H9 (cell line): ENCODE data around the gene INSIG1. TPM values are rescaled to one million over a fixed set of nuclear protein-coding genes. Genes with fewer than 3 reads are reported as not detected.

Experiments used
- DNase-seq: peaks from one replicate; pipeline ENCODE4 v3.0.0-alpha.2; 2017
- H2AFZ ChIP-seq: one replicate; pipeline ENCODE4 v1.6.1; 2013; ENCODE audit warnings: mild to moderate bottlenecking, low read length, control low read depth, moderate library complexity
- H2AK5ac ChIP-seq: 2 replicates; pipeline ENCODE4 v1.6.1; 2013; ENCODE audit warnings: low read length, control low read depth, mixed read lengths; ENCODE audit not compliant: insufficient read length
- H2BK120ac ChIP-seq: one replicate; pipeline ENCODE4 v1.6.1; 2013; ENCODE audit warnings: low read depth, mild to moderate bottlenecking, low read length, control low read depth, inconsistent platforms; ENCODE audit not compliant: poor library complexity, severe bottlenecking
- H2BK12ac ChIP-seq: 2 replicates; pipeline ENCODE4 v1.6.1; 2013; ENCODE audit warnings: low read length, control low read depth, mixed read lengths, low read depth; ENCODE audit not compliant: insufficient read length
- H2BK15ac ChIP-seq: 2 replicates; pipeline ENCODE4 v1.6.1; 2013; ENCODE audit warnings: low read depth, low read length, control low read depth
- H2BK20ac ChIP-seq: one replicate; pipeline ENCODE4 v1.6.1; 2013; ENCODE audit warnings: low read depth, mild to moderate bottlenecking, low read length, control low read depth, inconsistent platforms; ENCODE audit not compliant: poor library complexity, severe bottlenecking
- H2BK5ac ChIP-seq: 2 replicates; pipeline ENCODE4 v1.6.1; 2013; ENCODE audit warnings: low read length, control low read depth, mixed read lengths; ENCODE audit not compliant: insufficient read length
- H3K14ac ChIP-seq: 2 replicates; pipeline ENCODE4 v1.6.1; 2013; ENCODE audit warnings: low read length, control low read depth; ENCODE audit not compliant: insufficient read depth
- H3K18ac ChIP-seq: 2 replicates; pipeline ENCODE4 v1.6.1; 2013; ENCODE audit warnings: low read depth, mild to moderate bottlenecking, mixed read lengths, low read length, control low read depth; ENCODE audit not compliant: insufficient read length
- H3K23ac ChIP-seq: 2 replicates; pipeline ENCODE4 v1.6.1; 2013; ENCODE audit warnings: low read length, control low read depth, mixed read lengths, low read depth; ENCODE audit not compliant: insufficient read length
- H3K23me2 ChIP-seq: 2 replicates; pipeline ENCODE4 v1.6.1; 2013; ENCODE audit warnings: low read depth, mild to moderate bottlenecking, mixed read lengths, low read length, control low read depth; ENCODE audit not compliant: insufficient read length, poor library complexity, severe bottlenecking
- H3K27ac ChIP-seq: 2 replicates; pipeline ENCODE4 v1.5.1; 2013; ENCODE audit warnings: low read length, control low read depth, mixed read lengths, low read depth; ENCODE audit not compliant: insufficient read length
- H3K27me3 ChIP-seq: 2 replicates; pipeline ENCODE4 v1.6.1; 2013; ENCODE audit warnings: low read length, control low read depth, inconsistent platforms; ENCODE audit not compliant: insufficient read depth
- H3K4ac ChIP-seq: 2 replicates; pipeline ENCODE4 v1.6.1; 2013; ENCODE audit warnings: low read depth, mild to moderate bottlenecking, control low read depth, inconsistent platforms, low read length, moderate library complexity
- H3K4me1 ChIP-seq: 2 replicates; pipeline ENCODE4 v1.6.1; 2013; ENCODE audit warnings: low read length, control low read depth, inconsistent platforms; ENCODE audit not compliant: insufficient read depth
- H3K4me2 ChIP-seq: 2 replicates; pipeline ENCODE4 v1.6.1; 2013; ENCODE audit warnings: low read length, control low read depth, mixed read lengths; ENCODE audit not compliant: insufficient read length, insufficient read depth
- H3K56ac ChIP-seq: 2 replicates; pipeline ENCODE4 v1.6.1; 2013; ENCODE audit warnings: low read depth, mild to moderate bottlenecking, mixed read lengths, low read length, control low read depth; ENCODE audit not compliant: insufficient read length
- H3K79me1 ChIP-seq: 2 replicates; pipeline ENCODE4 v1.6.1; 2013; ENCODE audit warnings: low read depth, mild to moderate bottlenecking, moderate library complexity, low read length, control low read depth, inconsistent platforms; ENCODE audit not compliant: insufficient read depth, poor library complexity, severe bottlenecking
- H3K79me2 ChIP-seq: 2 replicates; pipeline ENCODE4 v1.6.1; 2013; ENCODE audit warnings: low read length, control low read depth, inconsistent platforms; ENCODE audit not compliant: insufficient read depth
- H3K9ac ChIP-seq: 2 replicates; pipeline ENCODE4 v1.6.1; 2013; ENCODE audit warnings: low read length, control low read depth, mixed read lengths; ENCODE audit not compliant: insufficient read length; ENCODE audit errors: extremely low read depth
- H3K9me3 ChIP-seq: one replicate; pipeline ENCODE4 v1.6.1; 2013; ENCODE audit warnings: low read depth, low read length, inconsistent platforms; ENCODE audit not compliant: control insufficient read depth
- H3T11ph ChIP-seq: one replicate; pipeline ENCODE4 v1.6.1; 2013; ENCODE audit warnings: mild to moderate bottlenecking, low read length, control low read depth, inconsistent platforms
- H4K20me1 ChIP-seq: one replicate; pipeline ENCODE4 v1.6.1; 2013; ENCODE audit not compliant: control insufficient read depth, insufficient read length, insufficient read depth
- H4K5ac ChIP-seq: 2 replicates; pipeline ENCODE4 v1.6.1; 2013; ENCODE audit warnings: low read depth, mild to moderate bottlenecking, mixed read lengths, low read length, control low read depth; ENCODE audit not compliant: insufficient read length
- H4K8ac ChIP-seq: replicated peaks from 2 replicates; pipeline ENCODE4 v1.6.1; 2013; ENCODE audit warnings: low read length, control low read depth, mixed read lengths, low read depth; ENCODE audit not compliant: insufficient read length
- H4K91ac ChIP-seq: 2 replicates; pipeline ENCODE4 v1.6.1; 2013; ENCODE audit warnings: low read depth, mild to moderate bottlenecking, moderate library complexity, mixed read lengths, low read length, control low read depth; ENCODE audit not compliant: insufficient read length
- H3K27ac Mint-ChIP-seq, 3 experiments: 2 replicates in 2 of 3; 3 replicates in 1 of 3; pipeline ENCODE4 v1.8.0; 2020 to 2021; ENCODE audit warnings: mixed read lengths in 3 of 3, mild to moderate bottlenecking in 1 of 3, moderate library complexity in 1 of 3
- H3K27me3 Mint-ChIP-seq: 2 replicates; pipeline ENCODE4 v1.8.0; 2021; ENCODE audit warnings: low read depth, mild to moderate bottlenecking, moderate library complexity, mixed read lengths
- H3K36me3 Mint-ChIP-seq, 3 experiments: 2 replicates in 2 of 3; 3 replicates in 1 of 3; pipeline ENCODE4 v1.8.0; 2020 to 2021; ENCODE audit warnings: low read depth in 3 of 3, mixed read lengths in 3 of 3; ENCODE audit not compliant: insufficient read depth in 1 of 3
- H3K4me1 Mint-ChIP-seq, 2 experiments: 2 replicates each; pipeline ENCODE4 v1.8.0; 2020; ENCODE audit warnings: mixed read lengths in 2 of 2
- H3K4me3 Mint-ChIP-seq, 2 experiments: 2 replicates in 1 of 2; 3 replicates in 1 of 2; pipeline ENCODE4 v1.8.0; 2020 to 2021; ENCODE audit warnings: mild to moderate bottlenecking in 2 of 2, mixed read lengths in 2 of 2, moderate library complexity in 1 of 2
- H3K9me3 Mint-ChIP-seq, 2 experiments: 2 replicates in 1 of 2; 3 replicates in 1 of 2; pipeline ENCODE4 v1.8.0; 2020; ENCODE audit warnings: mild to moderate bottlenecking in 2 of 2, mixed read lengths in 2 of 2, moderate library complexity in 1 of 2
- WGBS: extraction: QIAGEN DNeasy Blood & Tissue Kit; methylation state at CpG from one replicate; pipeline ENCODE4 v1.1.7; 2013; ENCODE audit warnings: missing lambda C conversion rate, low lambda C conversion rate, mixed read lengths; ENCODE audit not compliant: insufficient read length; ENCODE audit errors: extremely low coverage; 5-methylcytosine and 5-hydroxymethylcytosine counted together
- total RNA-seq: library from RNA; stranded (reverse); gene quantifications from 2 replicates; pipeline ENCODE4 v1.2.1, GENCODE V29; 2021
- TF ChIP-seq, protein P1 (sequence below): fragments of 200-600 bp; sonication (generic); conservative IDR thresholded peaks from 3 replicates; pipeline ENCODE4 v1.8.0; 2021; ENCODE audit warnings: antibody characterized with exemption, mild to moderate bottlenecking

Gene INSIG1
- total RNA-seq, 1 experiment from 2014 or later = 23.3 TPM

DNA sequence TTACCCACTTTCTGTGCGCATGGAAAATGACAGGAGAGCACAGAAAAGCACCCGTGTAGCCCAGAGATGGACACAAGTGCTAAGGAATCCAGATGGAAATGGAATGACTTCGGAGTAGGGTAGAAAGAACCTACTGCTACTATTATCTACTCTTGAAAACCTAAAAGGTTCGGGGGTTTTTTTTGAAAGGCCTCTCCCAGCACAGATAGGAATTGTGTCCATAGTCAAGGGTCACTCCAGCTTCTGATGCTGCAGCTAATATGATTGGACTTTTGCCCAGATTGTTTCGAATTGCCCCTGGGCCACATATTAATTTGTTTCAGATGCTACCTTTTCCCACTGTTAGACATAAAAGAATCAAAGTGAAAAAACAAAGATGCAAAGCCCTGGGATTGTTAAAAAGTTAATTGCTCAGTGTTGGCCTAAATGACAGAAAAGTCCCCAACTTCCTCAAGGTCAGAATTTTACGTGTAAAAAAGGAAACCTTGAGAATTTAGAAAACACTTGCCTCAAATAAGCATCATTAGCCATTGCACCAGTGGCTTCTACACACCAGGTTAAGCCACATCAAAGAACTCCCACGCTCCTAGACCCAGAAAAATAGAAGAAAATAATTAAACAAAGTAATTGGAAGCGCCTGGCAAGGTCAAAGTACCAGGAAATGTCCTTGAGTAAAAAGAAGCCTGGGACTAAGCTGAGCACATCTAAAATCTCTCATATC, 40.8 kb upstream of the INSIG1 start:
- Histone ChIP-seq H4K20me1 (no peaks in the 10 kb centered on the region), H2BK120ac (no peak overlapping the region), H3K23ac (no peak overlapping the region), H3K4ac (no peak overlapping the region), H2AFZ (no peak overlapping the region), H2BK5ac (no peak overlapping the region), H3K18ac (no peak overlapping the region), H3K9me3 (no peaks in the 10 kb centered on the region), H4K5ac (no peak overlapping the region), H3K27me3 (no peaks in the 10 kb centered on the region), H3T11ph (no peak overlapping the region), H3K9ac (no peak overlapping the region), H2BK20ac (no peak overlapping the region), H4K8ac (no peak overlapping the region), H2AK5ac (no peak overlapping the region), H3K56ac (no peak overlapping the region), H3K79me2 (no peaks in the 10 kb centered on the region), H3K79me1 (no peaks in the 10 kb centered on the region), H3K23me2 (no peaks in the 10 kb centered on the region), H3K27ac (no peak overlapping the region), H4K91ac (no peak overlapping the region), H3K4me1 (no peaks in the 10 kb centered on the region), H2BK15ac (no peak overlapping the region), H3K4me2 (no peak overlapping the region), H3K14ac (no peak overlapping the region), H2BK12ac (no peak overlapping the region)
- H3K4me3 Mint-ChIP-seq = no peak overlapping the region
- peaks cover 14% of the 10 kb centered on the region for H3K27me3 Mint-ChIP-seq
- H3K4me1 Mint-ChIP-seq = peaks cover 0 to 2% of the 10 kb centered on the region in 2 experiments; a peak in 1 of 4 replicates
- H3K9me3 Mint-ChIP-seq = no peaks in the 10 kb centered on the region
- no peak for DNase-seq
- H3K27ac Mint-ChIP-seq = no peak overlapping the region; a peak in 1 of 7 replicates
- TF ChIP-seq, protein P1, sequence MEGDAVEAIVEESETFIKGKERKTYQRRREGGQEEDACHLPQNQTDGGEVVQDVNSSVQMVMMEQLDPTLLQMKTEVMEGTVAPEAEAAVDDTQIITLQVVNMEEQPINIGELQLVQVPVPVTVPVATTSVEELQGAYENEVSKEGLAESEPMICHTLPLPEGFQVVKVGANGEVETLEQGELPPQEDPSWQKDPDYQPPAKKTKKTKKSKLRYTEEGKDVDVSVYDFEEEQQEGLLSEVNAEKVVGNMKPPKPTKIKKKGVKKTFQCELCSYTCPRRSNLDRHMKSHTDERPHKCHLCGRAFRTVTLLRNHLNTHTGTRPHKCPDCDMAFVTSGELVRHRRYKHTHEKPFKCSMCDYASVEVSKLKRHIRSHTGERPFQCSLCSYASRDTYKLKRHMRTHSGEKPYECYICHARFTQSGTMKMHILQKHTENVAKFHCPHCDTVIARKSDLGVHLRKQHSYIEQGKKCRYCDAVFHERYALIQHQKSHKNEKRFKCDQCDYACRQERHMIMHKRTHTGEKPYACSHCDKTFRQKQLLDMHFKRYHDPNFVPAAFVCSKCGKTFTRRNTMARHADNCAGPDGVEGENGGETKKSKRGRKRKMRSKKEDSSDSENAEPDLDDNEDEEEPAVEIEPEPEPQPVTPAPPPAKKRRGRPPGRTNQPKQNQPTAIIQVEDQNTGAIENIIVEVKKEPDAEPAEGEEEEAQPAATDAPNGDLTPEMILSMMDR = no peak
- WGBS = no CpG with 5 or more reads among the region's 8 CpGs
- H3K36me3 Mint-ChIP-seq = no peaks in the 10 kb centered on the region
